Right atrium auricular region (tissue), 2 donors: Measurements from ENCODE around the gene ADAM10. TPM values are rescaled to one million over a fixed set of nuclear protein-coding genes. Genes with fewer than 3 reads are reported as not detected.

Source experiments
- DNase-seq: peaks from one replicate; pipeline ENCODE4 v3.0.0-alpha.2; 2019; ENCODE audit warnings: low spot score
- H3K27ac ChIP-seq, 2 donors: fragments of 200-600 bp; sonication (generic); 1 replicate in 1 of 2; 2 replicates in 1 of 2; pipeline ENCODE4 v1.5.1; 2016 to 2019
- H3K27me3 ChIP-seq, 2 donors: fragments of 200-600 bp; sonication (generic); one replicate each; pipeline versions ENCODE4 v1.5.1 to v1.6.0; 2017 to 2019
- H3K36me3 ChIP-seq: fragments of 200-600 bp; sonication (generic); one replicate; pipeline ENCODE4 v1.5.1; 2016
- H3K4me1 ChIP-seq, 2 donors: fragments of 200-600 bp; sonication (generic); one replicate each; pipeline versions ENCODE4 v1.5.1 to v1.6.0; 2017 to 2019
- H3K4me3 ChIP-seq, 2 donors: fragments of 200-600 bp; sonication (generic); 1 replicate in 1 of 2; 2 replicates in 1 of 2; pipeline ENCODE4 v1.5.1; 2017 to 2019; ENCODE audit warnings: mild to moderate bottlenecking in 1 of 2, moderate library complexity in 1 of 2
- H3K9me3 ChIP-seq, 2 donors: fragments of 200-600 bp; sonication (generic); one replicate each; pipeline ENCODE4 v1.5.1; 2019
- total RNA-seq, 2 donors: library from RNA; depleted of rRNA; stranded (reverse); fragments of >200 nt; gene quantifications; one replicate each; pipeline ENCODE4 v1.1.0, GENCODE V29; 2016
- TF ChIP-seq, protein P1 (sequence below), 2 donors: fragments of 200-600 bp; sonication (generic); IDR thresholded peaks; one replicate each; pipeline ENCODE4 v1.5.1; 2019; ENCODE audit warnings: antibody characterized with exemption in 2 of 2

The ADAM10 gene
- total RNA-seq, 2 donors from 2014 or later: 40.8 to 42.0 TPM

DNA sequence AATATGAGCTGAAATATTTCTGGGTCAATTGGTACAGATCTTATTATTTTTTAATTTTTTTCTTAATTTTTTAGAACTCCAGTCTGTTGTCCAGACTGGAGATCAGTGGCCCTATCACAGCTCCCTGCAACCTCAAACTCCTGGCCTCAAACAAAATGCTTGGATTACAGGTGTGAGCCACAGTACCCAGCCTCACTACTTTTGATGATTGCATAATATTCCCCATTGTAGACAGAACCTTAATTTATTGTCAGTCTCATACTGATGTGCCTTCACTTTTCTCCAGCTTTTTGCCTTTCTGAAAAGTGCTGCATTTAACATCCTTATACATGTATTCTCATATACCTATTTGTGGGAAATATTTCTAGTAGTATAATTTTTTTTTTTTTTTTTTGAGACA lies 172.8 kb downstream of the ADAM10 start:
- TF ChIP-seq, protein P1, sequence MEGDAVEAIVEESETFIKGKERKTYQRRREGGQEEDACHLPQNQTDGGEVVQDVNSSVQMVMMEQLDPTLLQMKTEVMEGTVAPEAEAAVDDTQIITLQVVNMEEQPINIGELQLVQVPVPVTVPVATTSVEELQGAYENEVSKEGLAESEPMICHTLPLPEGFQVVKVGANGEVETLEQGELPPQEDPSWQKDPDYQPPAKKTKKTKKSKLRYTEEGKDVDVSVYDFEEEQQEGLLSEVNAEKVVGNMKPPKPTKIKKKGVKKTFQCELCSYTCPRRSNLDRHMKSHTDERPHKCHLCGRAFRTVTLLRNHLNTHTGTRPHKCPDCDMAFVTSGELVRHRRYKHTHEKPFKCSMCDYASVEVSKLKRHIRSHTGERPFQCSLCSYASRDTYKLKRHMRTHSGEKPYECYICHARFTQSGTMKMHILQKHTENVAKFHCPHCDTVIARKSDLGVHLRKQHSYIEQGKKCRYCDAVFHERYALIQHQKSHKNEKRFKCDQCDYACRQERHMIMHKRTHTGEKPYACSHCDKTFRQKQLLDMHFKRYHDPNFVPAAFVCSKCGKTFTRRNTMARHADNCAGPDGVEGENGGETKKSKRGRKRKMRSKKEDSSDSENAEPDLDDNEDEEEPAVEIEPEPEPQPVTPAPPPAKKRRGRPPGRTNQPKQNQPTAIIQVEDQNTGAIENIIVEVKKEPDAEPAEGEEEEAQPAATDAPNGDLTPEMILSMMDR (IDR thresholded peaks at IDR 0.05): no peak
- Histone ChIP-seq H3K27me3 (no peaks in the 10 kb centered on the region), H3K9me3 (no peaks in the 10 kb centered on the region), H3K4me1 (no peaks in the 10 kb centered on the region), H3K36me3 (no peaks in the 10 kb centered on the region), H3K4me3 (no peak overlapping the region), H3K27ac (no peak overlapping the region)
- DNase-seq: no peak

DNA sequence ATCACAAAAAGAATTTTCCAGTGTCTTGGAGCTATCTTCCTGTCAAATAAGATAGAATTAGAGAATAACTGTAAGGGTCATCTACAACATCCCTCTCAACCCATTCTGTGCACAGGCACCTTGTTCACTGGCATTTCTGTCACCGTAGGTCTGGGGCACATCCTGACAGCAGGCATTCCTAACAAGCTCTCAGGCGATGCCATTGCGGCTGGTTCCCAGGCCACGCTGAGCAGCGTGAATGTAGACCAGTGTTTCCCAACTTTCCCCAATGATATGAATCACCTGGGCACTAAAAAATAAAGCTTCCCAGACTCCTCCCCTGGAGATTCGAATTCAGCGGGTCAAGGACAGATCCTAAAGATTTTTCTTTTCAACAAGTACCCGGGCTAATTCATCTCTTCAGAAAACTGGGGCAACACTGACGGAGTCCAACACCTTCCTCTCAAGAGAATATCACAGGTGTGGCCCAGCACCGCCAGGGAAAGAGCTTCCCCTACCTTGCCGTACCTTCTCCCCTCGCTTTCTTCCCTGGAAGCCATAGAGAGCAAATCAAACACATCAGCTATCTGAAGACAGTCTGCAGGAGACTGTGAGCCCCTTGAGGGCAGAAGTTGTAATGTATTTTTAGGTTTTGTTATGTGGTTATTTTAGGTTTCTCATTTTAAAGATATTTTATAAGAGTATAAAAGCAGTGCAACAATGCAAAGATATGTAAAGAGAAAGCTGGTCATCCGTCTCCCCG lies 174.3 kb downstream of the ADAM10 start:
- no peak overlapping the region for H3K4me3 ChIP-seq
- no peaks in the 10 kb centered on the region for H3K27me3 ChIP-seq
- TF ChIP-seq, protein P1 (IDR thresholded peaks at IDR 0.05): no peak
- no peaks in the 10 kb centered on the region for H3K9me3 ChIP-seq
- no peak overlapping the region for H3K27ac ChIP-seq
- no peaks in the 10 kb centered on the region for H3K4me1 ChIP-seq
- DNase-seq: no peak
- no peaks in the 10 kb centered on the region for H3K36me3 ChIP-seq

DNA sequence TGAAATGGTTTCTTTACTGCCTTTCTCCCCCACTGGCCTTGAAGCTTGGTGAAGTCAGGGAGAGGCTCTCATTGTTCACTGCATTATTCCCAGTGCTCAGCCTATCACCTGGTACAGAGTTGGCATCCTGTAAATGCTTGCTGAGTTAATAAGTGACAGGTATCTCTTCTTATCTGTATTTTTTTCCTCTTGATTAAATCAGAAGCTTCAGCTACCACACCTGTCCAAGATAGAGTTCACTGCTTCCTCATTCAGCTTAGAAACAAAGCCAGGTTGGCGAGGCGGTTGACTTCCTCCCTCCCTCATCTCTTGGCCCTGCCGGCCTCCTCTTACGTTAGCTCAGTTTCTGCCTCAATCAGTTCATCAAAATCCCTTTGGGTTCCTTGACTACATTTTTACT lies 174.9 kb downstream of the ADAM10 start:
- Histone ChIP-seq H3K27ac (no peak overlapping the region), H3K27me3 (no peaks in the 10 kb centered on the region), H3K4me3 (no peak overlapping the region), H3K9me3 (peaks cover 0 to 1% of the 10 kb centered on the region in 2 donors), H3K36me3 (no peaks in the 10 kb centered on the region), H3K4me1 (no peaks in the 10 kb centered on the region)
- TF ChIP-seq, protein P1 (IDR thresholded peaks at IDR 0.05): no peak
- DNase-seq: no peak

DNA sequence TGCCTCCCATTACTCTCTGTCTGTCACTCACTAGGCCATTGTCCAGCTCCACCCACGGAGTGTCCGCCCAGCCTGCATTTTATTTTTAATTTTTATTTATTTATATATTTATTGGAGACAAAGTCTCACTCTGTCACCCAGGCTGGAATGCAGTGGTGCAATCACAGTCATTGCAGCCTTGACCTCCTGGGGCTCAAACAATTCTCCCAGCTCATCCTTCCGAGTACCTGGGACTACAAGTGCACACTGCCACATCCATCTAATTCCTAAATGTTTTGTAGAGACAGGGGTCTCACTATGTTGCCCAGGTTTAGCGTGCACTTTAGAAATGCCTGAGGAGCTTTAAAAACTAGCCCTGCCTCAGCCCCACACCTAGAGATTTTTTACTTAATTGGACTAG lies 176.2 kb downstream of the ADAM10 start:
- H3K9me3 ChIP-seq: peaks cover 0 to 4% of the 10 kb centered on the region in 2 donors
- DNase-seq: no peak
- H3K36me3 ChIP-seq: no peaks in the 10 kb centered on the region
- no peaks in the 10 kb centered on the region for H3K27me3 ChIP-seq
- no peaks in the 10 kb centered on the region for H3K4me1 ChIP-seq
- no peak overlapping the region for H3K4me3 ChIP-seq
- TF ChIP-seq, protein P1 (IDR thresholded peaks at IDR 0.05): no peak
- no peak overlapping the region for H3K27ac ChIP-seq

DNA sequence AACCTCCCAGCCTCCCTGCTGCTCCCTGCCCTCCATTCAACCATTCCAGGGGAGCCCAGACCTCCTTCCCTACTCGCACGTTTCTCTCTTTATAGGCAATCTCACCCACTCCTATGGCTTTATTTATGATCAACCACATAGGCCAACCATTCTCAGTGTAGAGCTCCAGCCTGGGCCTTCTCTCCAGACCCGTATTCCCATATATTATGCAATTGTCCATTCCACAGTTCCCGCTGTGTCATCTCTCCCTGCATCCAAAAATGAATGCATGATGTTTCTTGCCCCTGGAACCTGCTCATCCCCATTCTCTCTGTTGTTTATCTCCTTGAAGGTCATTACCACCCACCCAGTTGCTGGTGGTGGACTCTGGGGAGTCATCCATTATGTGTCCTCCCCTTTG lies 177.0 kb downstream of the ADAM10 start:
- TF ChIP-seq, protein P1 (IDR thresholded peaks at IDR 0.05): no peak
- Histone ChIP-seq H3K36me3 (no peaks in the 10 kb centered on the region), H3K4me3 (no peak overlapping the region)

DNA sequence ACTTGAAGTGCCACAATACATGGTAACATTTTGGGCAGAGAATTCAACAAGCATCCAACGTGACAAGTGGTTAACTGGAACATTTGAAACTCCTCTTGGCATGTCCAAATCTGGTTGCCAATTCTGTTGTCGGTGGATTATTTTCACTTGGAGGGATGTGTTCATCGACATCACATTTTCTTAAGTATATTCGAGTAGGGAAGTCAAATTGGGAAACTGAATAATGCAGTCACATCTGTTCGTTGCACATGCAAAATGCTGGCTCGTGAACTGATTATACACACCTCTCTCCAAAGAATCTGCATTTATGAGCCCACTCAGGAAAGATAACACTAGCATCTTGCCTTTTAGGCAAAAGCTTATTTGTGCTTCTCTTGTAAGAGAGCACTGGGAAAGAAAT lies 178.0 kb downstream of the ADAM10 start:
- Histone ChIP-seq H3K36me3 (no peaks in the 10 kb centered on the region), H3K27me3 (no peaks in the 10 kb centered on the region), H3K4me3 (no peak overlapping the region), H3K27ac (no peak overlapping the region), H3K9me3 (peaks cover 0 to 4% of the 10 kb centered on the region in 2 donors), H3K4me1 (no peaks in the 10 kb centered on the region)
- TF ChIP-seq, protein P1 (IDR thresholded peaks at IDR 0.05): no peak
- no peak for DNase-seq

More for the DNA sequence above, 177.0 kb downstream of the ADAM10 start:
- H3K27me3 ChIP-seq: no peaks in the 10 kb centered on the region
- peaks cover 0 to 4% of the 10 kb centered on the region in 2 donors for H3K9me3 ChIP-seq
- no peak overlapping the region for H3K27ac ChIP-seq
- no peak for DNase-seq
- no peaks in the 10 kb centered on the region for H3K4me1 ChIP-seq
